ENCODE measurements around the gene AKAP9. TPM values are rescaled to one million over a fixed set of nuclear protein-coding genes. Genes with fewer than 3 reads are reported as not detected.

AKAP9 gene
- total and polyA plus RNA-seq, 2 donors (not counting 3 experiments of a cell fraction or from before 2014, with no cell fraction given), result 9.5 to 51.6 TPM

- Histone ChIP-seq H3K27me3 (ENCODE audit: control insufficient read depth in 2 of 2, insufficient read depth in 2 of 2, low read length in 2 of 2) (no peaks in the 10 kb centered on the region), H3K27ac (ENCODE audit: insufficient read depth, low read depth, low read length) (no peak overlapping the region), H3K4me1 (ENCODE audit: control insufficient read depth, extremely low read depth, insufficient read depth, low read length) (no peaks in the 10 kb centered on the region), H3K4me3 (replicated peaks in 1 of 3; ENCODE audit: insufficient read depth in 1 of 3, low read depth in 1 of 3, low read length in 3 of 3) (no peak overlapping the region), H3K36me3 (ENCODE audit: control insufficient read depth in 2 of 2, extremely low read depth in 1 of 2, insufficient read depth in 2 of 2, low read length in 2 of 2) (peaks cover 6% of the 10 kb centered on the region in 2 experiments), H2AFZ (ENCODE audit: low read depth, low read length) (no peak overlapping the region), H3K9me1 (replicated peaks; ENCODE audit: control insufficient read depth, extremely low read depth, insufficient read depth, low read length) (no peaks in the 10 kb centered on the region), H4K20me1 (replicated peaks; ENCODE audit: control insufficient read depth, extremely low read depth, insufficient read depth, low read length) (no peaks in the 10 kb centered on the region), H3K9me3 (replicated peaks; ENCODE audit: control insufficient read depth, insufficient read depth, low read length) (no peaks in the 10 kb centered on the region), H3K4me2 (ENCODE audit: insufficient read depth, low read length) (no peak overlapping the region), H3K79me2 (ENCODE audit: control insufficient read depth, insufficient read depth, low read length) (no peaks in the 10 kb centered on the region), H3K9ac (replicated peaks; ENCODE audit: extremely low read depth, insufficient read depth, low read length) (no peak overlapping the region)
- ChIA-PET POLR2A (no interaction called here), CTCF (no interaction called here)
- TF ChIP-seq POLR2A (IDR thresholded peaks at IDR 0.05; ENCODE audit: low read depth, low read length) (no peak), EZH2 (IDR thresholded peaks at IDR 0.05; ENCODE audit: borderline replicate concordance, low read depth, low read length, severe bottlenecking) (no peak), GATA2 (IDR thresholded peaks at IDR 0.05; ENCODE audit: insufficient read depth, insufficient read length, low read depth, low read length) (no peak), FOS (IDR thresholded peaks at IDR 0.05; ENCODE audit: borderline replicate concordance, insufficient read depth, low read length) (no peak), MAX (IDR thresholded peaks at IDR 0.05; ENCODE audit: insufficient read depth, insufficient read length) (no peak), POLR2AphosphoS5 (IDR thresholded peaks at IDR 0.05; ENCODE audit: insufficient read depth, low read depth, low read length) (no peak), JUN (IDR thresholded peaks at IDR 0.05; ENCODE audit: borderline replicate concordance, insufficient read depth, insufficient read length, low read depth) (no peak), MYC (IDR thresholded peaks at IDR 0.05; ENCODE audit: low read depth, low read length) (no peak)
- TF ChIP-seq, protein P1, sequence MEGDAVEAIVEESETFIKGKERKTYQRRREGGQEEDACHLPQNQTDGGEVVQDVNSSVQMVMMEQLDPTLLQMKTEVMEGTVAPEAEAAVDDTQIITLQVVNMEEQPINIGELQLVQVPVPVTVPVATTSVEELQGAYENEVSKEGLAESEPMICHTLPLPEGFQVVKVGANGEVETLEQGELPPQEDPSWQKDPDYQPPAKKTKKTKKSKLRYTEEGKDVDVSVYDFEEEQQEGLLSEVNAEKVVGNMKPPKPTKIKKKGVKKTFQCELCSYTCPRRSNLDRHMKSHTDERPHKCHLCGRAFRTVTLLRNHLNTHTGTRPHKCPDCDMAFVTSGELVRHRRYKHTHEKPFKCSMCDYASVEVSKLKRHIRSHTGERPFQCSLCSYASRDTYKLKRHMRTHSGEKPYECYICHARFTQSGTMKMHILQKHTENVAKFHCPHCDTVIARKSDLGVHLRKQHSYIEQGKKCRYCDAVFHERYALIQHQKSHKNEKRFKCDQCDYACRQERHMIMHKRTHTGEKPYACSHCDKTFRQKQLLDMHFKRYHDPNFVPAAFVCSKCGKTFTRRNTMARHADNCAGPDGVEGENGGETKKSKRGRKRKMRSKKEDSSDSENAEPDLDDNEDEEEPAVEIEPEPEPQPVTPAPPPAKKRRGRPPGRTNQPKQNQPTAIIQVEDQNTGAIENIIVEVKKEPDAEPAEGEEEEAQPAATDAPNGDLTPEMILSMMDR (IDR thresholded peaks at IDR 0.05; ENCODE audit: extremely low read depth in 1 of 2, insufficient read depth in 1 of 2, low read depth in 1 of 2, low read length in 2 of 2), result no peak
- intact Hi-C loops (cut with micrococcal nuclease), result no loop called here
- DNase-seq (ENCODE audit: low read depth, low spot score) (no peak), FAIRE-seq (no peak)
- dilution Hi-C loops (cut with MboI; ENCODE audit: extremely low pct_ligation_motif_present, low sequenced_read_pairs), result no loop called here
- BruUV-seq (replicated peaks), result no TSS peak
Measured at GRCh38 chr7:92042056-92042737, 101.5 kb downstream of the AKAP9 start.

Data from endothelial cell of umbilical vein (primary cell).